LNCaP clone FGC (cell line): ENCODE measurements around the gene KIAA1191.
A peak's percentile ranks its signal among the peaks of the same experiment; 100 is the strongest.

Source experiments
- DNase-seq: peaks from one replicate; pipeline ENCODE4 v3.0.0-alpha.2; 2011; ENCODE audit warnings: low read depth
- H3K4me3 ChIP-seq: 2 replicates; pipeline ENCODE4 v1.5.1; 2011; ENCODE audit warnings: mild to moderate bottlenecking, low read depth, low read length, control low read depth
- CTCF ChIP-seq: IDR thresholded peaks from 2 replicates; pipeline ENCODE4 v1.5.1; 2012; ENCODE audit warnings: mild to moderate bottlenecking; ENCODE audit not compliant: control insufficient read depth, insufficient read depth; ENCODE audit errors: extremely low read depth

KIAA1191 gene

DNA sequence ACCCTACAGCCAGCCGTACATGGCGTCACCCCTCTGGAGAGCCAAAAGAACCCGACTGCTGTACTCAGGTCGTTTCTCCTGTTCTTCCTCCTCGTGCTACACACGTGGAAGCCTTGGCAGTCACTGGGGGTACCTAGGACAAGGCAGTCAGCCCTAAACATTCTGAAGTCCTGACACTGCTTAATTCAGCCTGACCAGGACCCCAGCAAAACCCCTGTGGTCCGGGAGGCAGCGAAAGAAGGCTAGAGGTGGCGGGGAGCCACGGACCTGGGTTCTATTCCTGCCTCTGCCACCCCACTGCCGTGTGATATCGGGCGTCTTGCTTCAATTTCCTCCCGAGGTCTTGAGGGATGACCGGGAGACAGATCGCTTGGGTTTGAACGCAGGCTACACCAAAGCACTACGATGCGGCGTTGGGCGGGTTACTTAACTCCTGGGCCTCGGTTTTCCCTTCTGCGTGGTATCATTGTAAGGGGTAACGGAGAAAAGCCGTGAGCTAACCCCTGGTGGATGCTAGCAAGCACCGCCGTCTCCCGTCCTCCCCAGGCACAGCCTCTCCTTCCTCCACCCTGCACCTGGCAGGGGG is 3.3 kb upstream of the KIAA1191 start:
- TF ChIP-seq CTCF = no peak
- DNase-seq = no peak
- no peak overlapping the region for H3K4me3 ChIP-seq

- DNase-seq = no peak
- H3K4me3 ChIP-seq = peak overlapping the region; percentile 98; the same call in 1 of the 2 replicates
- no peak for TF ChIP-seq CTCF
Observed at GRCh38 chr5:176362233-176362490, 598 bp upstream of the KIAA1191 start.

GRCh38 chr5:176360894-176361436 is 599 bp downstream of the KIAA1191 start:
- H3K4me3 ChIP-seq = peak overlapping the region; percentile 98
- no peak for DNase-seq
- TF ChIP-seq CTCF = no peak

GRCh38 chr5:176359658-176360057 is 1.9 kb downstream of the KIAA1191 start:
- H3K4me3 ChIP-seq = no peak overlapping the region
- no peak for TF ChIP-seq CTCF
- peak; percentile 58 for DNase-seq

DNA sequence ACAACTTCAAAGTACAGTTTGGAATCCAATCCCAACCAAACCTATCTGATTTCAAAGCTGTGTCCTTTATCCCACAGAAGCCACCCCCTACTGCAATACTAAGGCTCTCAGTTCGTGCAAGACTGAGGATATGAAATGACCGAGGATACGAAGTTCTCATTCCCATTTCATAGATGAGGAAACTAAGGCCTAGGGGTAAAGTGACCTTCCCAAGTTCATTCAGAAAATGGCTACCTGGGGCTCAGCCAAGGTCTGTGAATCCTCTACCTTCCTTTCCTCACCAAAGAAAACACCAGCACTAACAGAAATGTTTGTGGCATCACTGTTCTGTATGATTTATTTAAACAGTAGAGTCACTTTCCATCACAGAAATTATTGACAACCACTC is 5.4 kb downstream of the KIAA1191 start:
- no peak overlapping the region for H3K4me3 ChIP-seq
- TF ChIP-seq CTCF = no peak
- no peak for DNase-seq

GRCh38 chr5:176355400-176356178 is 6.0 kb downstream of the KIAA1191 start:
- H3K4me3 ChIP-seq = no peak overlapping the region
- TF ChIP-seq CTCF = no peak
- no peak for DNase-seq
